ENCODE data around the gene PTPRG. TPM values are rescaled to one million over a fixed set of nuclear protein-coding genes. Genes with fewer than 3 reads are reported as not detected.

PTPRG gene
- total and polyA plus RNA-seq, 10 of the 15 experiments (the other 5 are each of a cell fraction or from before 2014, with no cell fraction given): 0.29 to 20.7 (median 1.4) TPM

DNA sequence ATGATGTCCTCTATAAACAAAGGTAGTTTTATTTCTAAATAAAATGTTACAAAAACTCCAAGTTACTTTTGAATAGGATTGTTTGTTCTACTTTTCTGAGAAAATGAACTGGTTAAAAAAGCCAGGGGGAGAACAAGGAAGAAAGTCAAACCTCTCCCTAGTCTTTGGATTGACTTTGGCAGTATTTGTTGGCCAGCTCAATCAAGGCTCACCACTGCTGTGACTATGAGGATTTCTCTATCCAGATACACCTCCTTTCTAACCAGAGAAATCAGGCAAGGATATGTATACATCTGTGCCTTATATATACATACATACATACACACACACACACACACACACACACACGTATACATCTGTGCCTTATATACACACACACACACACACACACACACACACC is 704.2 kb downstream of the PTPRG start:
- Histone ChIP-seq H4K20me1 (ENCODE audit: control insufficient read depth, insufficient read depth) (no peaks in the 10 kb centered on the region), H3K79me2 (ENCODE audit: control insufficient read depth, insufficient read depth, low read length) (no peaks in the 10 kb centered on the region), H3K9ac (ENCODE audit: control insufficient read depth, insufficient read depth, low read length) (no peak overlapping the region), H3K4me1 (ENCODE audit: control insufficient read depth, insufficient read depth, low read length) (no peaks in the 10 kb centered on the region), H2AFZ (ENCODE audit: control insufficient read depth, low read depth, low read length) (no peak overlapping the region), H3K9me3 (replicated peaks; ENCODE audit: control insufficient read depth, insufficient read depth, low read length) (no peaks in the 10 kb centered on the region), H3K27me3 (replicated peaks in 1 of 2; ENCODE audit: control insufficient read depth in 2 of 2, insufficient read depth in 2 of 2, low read length in 1 of 2) (no peaks in the 10 kb centered on the region), H3K4me3 (no peak overlapping the region), H3K4me2 (ENCODE audit: control insufficient read depth, insufficient read depth) (no peak overlapping the region), H3K36me3 (ENCODE audit: control insufficient read depth in 2 of 2, insufficient read depth in 2 of 2, low read length in 1 of 2) (no peaks in the 10 kb centered on the region), H3K27ac (ENCODE audit: control insufficient read depth, insufficient read depth) (no peak overlapping the region)
- ChIA-PET CTCF (interaction anchor here (0.9 kb wide), 1 partner anchor 64 kb away, joined by 3 read pairs; no protein-coding TSS in a partner anchor), RAD21 (ENCODE audit: unreplicated experiment) (no interaction called here), POLR2A (no interaction called here), SMC1A (ENCODE audit: uncharacterized antibody, unreplicated experiment) (no interaction called here)
- FAIRE-seq (no peak), DNase-seq (ENCODE audit: low read depth, low spot score) (no peak), ATAC-seq (no peak)
- in situ Hi-C loops (cut with MboI) (no loop called here), intact Hi-C loops (cut with micrococcal nuclease; ENCODE audit: unreplicated experiment) (no loop called here)
- BruUV-seq (replicated peaks): no TSS peak
- WGBS (ENCODE audit: insufficient coverage, insufficient replicate concordance, low lambda C conversion rate, missing lambda C conversion rate): no CpG with 5 or more reads among the region's 1 CpG
- TF ChIP-seq, protein P1, sequence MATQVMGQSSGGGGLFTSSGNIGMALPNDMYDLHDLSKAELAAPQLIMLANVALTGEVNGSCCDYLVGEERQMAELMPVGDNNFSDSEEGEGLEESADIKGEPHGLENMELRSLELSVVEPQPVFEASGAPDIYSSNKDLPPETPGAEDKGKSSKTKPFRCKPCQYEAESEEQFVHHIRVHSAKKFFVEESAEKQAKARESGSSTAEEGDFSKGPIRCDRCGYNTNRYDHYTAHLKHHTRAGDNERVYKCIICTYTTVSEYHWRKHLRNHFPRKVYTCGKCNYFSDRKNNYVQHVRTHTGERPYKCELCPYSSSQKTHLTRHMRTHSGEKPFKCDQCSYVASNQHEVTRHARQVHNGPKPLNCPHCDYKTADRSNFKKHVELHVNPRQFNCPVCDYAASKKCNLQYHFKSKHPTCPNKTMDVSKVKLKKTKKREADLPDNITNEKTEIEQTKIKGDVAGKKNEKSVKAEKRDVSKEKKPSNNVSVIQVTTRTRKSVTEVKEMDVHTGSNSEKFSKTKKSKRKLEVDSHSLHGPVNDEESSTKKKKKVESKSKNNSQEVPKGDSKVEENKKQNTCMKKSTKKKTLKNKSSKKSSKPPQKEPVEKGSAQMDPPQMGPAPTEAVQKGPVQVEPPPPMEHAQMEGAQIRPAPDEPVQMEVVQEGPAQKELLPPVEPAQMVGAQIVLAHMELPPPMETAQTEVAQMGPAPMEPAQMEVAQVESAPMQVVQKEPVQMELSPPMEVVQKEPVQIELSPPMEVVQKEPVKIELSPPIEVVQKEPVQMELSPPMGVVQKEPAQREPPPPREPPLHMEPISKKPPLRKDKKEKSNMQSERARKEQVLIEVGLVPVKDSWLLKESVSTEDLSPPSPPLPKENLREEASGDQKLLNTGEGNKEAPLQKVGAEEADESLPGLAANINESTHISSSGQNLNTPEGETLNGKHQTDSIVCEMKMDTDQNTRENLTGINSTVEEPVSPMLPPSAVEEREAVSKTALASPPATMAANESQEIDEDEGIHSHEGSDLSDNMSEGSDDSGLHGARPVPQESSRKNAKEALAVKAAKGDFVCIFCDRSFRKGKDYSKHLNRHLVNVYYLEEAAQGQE (IDR thresholded peaks at IDR 0.05; ENCODE audit: low read depth, low read length): no peak
- TF ChIP-seq YBX1 (IDR thresholded peaks at IDR 0.05) (no peak), MEF2B (IDR thresholded peaks at IDR 0.05; ENCODE audit: partially characterized antibody, poor library complexity, severe bottlenecking) (no peak), NFIC (IDR thresholded peaks at IDR 0.05; ENCODE audit: low read depth, low read length) (no peak), SUZ12 (IDR thresholded peaks at IDR 0.05; ENCODE audit: unreplicated experiment) (no peak), NR2C2 (IDR thresholded peaks at IDR 0.05; ENCODE audit: borderline replicate concordance, control insufficient read depth, insufficient read length, low read depth) (no peak)
- TF ChIP-seq, protein P2, sequence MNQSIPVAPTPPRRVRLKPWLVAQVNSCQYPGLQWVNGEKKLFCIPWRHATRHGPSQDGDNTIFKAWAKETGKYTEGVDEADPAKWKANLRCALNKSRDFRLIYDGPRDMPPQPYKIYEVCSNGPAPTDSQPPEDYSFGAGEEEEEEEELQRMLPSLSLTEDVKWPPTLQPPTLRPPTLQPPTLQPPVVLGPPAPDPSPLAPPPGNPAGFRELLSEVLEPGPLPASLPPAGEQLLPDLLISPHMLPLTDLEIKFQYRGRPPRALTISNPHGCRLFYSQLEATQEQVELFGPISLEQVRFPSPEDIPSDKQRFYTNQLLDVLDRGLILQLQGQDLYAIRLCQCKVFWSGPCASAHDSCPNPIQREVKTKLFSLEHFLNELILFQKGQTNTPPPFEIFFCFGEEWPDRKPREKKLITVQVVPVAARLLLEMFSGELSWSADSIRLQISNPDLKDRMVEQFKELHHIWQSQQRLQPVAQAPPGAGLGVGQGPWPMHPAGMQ (IDR thresholded peaks at IDR 0.05; ENCODE audit: borderline replicate concordance): no peak
- TF ChIP-seq, protein P3, sequence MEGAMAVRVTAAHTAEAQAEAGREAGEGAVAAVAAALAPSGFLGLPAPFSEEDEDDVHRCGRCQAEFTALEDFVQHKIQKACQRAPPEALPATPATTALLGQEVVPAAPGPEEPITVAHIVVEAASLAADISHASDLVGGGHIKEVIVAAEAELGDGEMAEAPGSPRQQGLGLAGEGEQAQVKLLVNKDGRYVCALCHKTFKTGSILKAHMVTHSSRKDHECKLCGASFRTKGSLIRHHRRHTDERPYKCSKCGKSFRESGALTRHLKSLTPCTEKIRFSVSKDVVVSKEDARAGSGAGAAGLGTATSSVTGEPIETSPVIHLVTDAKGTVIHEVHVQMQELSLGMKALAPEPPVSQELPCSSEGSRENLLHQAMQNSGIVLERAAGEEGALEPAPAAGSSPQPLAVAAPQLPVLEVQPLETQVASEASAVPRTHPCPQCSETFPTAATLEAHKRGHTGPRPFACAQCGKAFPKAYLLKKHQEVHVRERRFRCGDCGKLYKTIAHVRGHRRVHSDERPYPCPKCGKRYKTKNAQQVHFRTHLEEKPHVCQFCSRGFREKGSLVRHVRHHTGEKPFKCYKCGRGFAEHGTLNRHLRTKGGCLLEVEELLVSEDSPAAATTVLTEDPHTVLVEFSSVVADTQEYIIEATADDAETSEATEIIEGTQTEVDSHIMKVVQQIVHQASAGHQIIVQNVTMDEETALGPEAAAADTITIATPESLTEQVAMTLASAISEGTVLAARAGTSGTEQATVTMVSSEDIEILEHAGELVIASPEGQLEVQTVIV (IDR thresholded peaks at IDR 0.05; ENCODE audit: borderline replicate concordance, partially characterized antibody): no peak
- TF ChIP-seq, protein P4, sequence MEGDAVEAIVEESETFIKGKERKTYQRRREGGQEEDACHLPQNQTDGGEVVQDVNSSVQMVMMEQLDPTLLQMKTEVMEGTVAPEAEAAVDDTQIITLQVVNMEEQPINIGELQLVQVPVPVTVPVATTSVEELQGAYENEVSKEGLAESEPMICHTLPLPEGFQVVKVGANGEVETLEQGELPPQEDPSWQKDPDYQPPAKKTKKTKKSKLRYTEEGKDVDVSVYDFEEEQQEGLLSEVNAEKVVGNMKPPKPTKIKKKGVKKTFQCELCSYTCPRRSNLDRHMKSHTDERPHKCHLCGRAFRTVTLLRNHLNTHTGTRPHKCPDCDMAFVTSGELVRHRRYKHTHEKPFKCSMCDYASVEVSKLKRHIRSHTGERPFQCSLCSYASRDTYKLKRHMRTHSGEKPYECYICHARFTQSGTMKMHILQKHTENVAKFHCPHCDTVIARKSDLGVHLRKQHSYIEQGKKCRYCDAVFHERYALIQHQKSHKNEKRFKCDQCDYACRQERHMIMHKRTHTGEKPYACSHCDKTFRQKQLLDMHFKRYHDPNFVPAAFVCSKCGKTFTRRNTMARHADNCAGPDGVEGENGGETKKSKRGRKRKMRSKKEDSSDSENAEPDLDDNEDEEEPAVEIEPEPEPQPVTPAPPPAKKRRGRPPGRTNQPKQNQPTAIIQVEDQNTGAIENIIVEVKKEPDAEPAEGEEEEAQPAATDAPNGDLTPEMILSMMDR (IDR thresholded peaks at IDR 0.05 in 2 of 3, conservative IDR thresholded peaks at IDR 0.05 in 1 of 3; ENCODE audit: control insufficient read depth in 2 of 3, extremely low read depth in 1 of 3, insufficient read depth in 1 of 3, low read depth in 3 of 3, low read length in 3 of 3): no peak
